DOHH2 (cell line): Measurements from ENCODE around the gene POLN.
A peak's percentile ranks its signal among the peaks of the same experiment; 100 is the strongest.

Experiments used
- H3F3A ChIP-seq: fragments of 200-600 bp; sonication (generic), shearing (Covaris generic); 2 replicates; pipeline ENCODE4 v1.6.0; 2016; ENCODE audit warnings: antibody characterized with exemption, mild to moderate bottlenecking; ENCODE audit not compliant: control insufficient read depth, insufficient read depth
- H3K27ac ChIP-seq: fragments of 200-600 bp; sonication (generic); 2 replicates; pipeline ENCODE4 v1.5.1; 2014; ENCODE audit warnings: low read depth, mild to moderate bottlenecking, low read length, moderate library complexity
- H3K27me3 ChIP-seq: fragments of 200-600 bp; sonication (generic); 2 replicates; pipeline ENCODE4 v1.6.1; 2014; ENCODE audit warnings: mild to moderate bottlenecking, low read length, mixed read lengths; ENCODE audit not compliant: control insufficient read depth
- H3K36me3 ChIP-seq: fragments of 200-600 bp; sonication (generic); 2 replicates; pipeline ENCODE4 v1.6.1; 2014; ENCODE audit warnings: mild to moderate bottlenecking, low read length, moderate library complexity, mixed read lengths; ENCODE audit not compliant: control insufficient read depth
- H3K4me1 ChIP-seq: fragments of 200-600 bp; sonication (generic); 2 replicates; pipeline ENCODE4 v1.6.1; 2014; ENCODE audit warnings: mild to moderate bottlenecking, low read length, mixed read lengths; ENCODE audit not compliant: control insufficient read depth
- H3K4me2 ChIP-seq: fragments of 200-600 bp; sonication (generic); 2 replicates; pipeline ENCODE4 v1.6.0; 2014; ENCODE audit warnings: mild to moderate bottlenecking, low read length, moderate library complexity
- H3K4me3 ChIP-seq: fragments of 200-600 bp; sonication (generic); 2 replicates; pipeline ENCODE4 v1.5.1; 2014; ENCODE audit warnings: mild to moderate bottlenecking, low read length, mixed read lengths
- H3K79me2 ChIP-seq: fragments of 200-600 bp; sonication (generic); 2 replicates; pipeline ENCODE4 v1.6.1; 2014; ENCODE audit warnings: mild to moderate bottlenecking, low read length, mixed read lengths; ENCODE audit not compliant: control insufficient read depth
- H3K9me2 ChIP-seq: fragments of 200-600 bp; sonication (generic); replicated peaks from 2 replicates; pipeline ENCODE4 v1.6.1; 2014; ENCODE audit warnings: mild to moderate bottlenecking, low read length, mixed read lengths; ENCODE audit not compliant: control insufficient read depth
- H3K9me3 ChIP-seq: fragments of 200-600 bp; sonication (generic); 2 replicates; pipeline ENCODE4 v1.6.1; 2014; ENCODE audit warnings: antibody characterized with exemption, low read length, mixed read lengths; ENCODE audit not compliant: control insufficient read depth, insufficient read depth
- H4K20me1 ChIP-seq: fragments of 200-600 bp; sonication (generic); 2 replicates; pipeline ENCODE4 v1.6.0; 2014; ENCODE audit warnings: low read depth, mild to moderate bottlenecking, antibody characterized with exemption, low read length, moderate library complexity; ENCODE audit not compliant: control insufficient read depth, insufficient read depth
- EZH2phosphoT487 ChIP-seq: fragments of 200-600 bp; sonication (generic); IDR thresholded peaks from 2 replicates; pipeline ENCODE4 v1.6.1; 2017; ENCODE audit warnings: borderline replicate concordance, mild to moderate bottlenecking, antibody characterized with exemption, low read length, moderate library complexity, mixed read lengths
- TF ChIP-seq, protein P1 (sequence below): fragments of 200-600 bp; sonication (generic); IDR thresholded peaks from one replicate; pipeline ENCODE4 v1.5.1; 2014; ENCODE audit warnings: antibody characterized with exemption, mild to moderate bottlenecking, low read depth, low read length; ENCODE audit not compliant: poor library complexity, severe bottlenecking

Gene POLN

DNA sequence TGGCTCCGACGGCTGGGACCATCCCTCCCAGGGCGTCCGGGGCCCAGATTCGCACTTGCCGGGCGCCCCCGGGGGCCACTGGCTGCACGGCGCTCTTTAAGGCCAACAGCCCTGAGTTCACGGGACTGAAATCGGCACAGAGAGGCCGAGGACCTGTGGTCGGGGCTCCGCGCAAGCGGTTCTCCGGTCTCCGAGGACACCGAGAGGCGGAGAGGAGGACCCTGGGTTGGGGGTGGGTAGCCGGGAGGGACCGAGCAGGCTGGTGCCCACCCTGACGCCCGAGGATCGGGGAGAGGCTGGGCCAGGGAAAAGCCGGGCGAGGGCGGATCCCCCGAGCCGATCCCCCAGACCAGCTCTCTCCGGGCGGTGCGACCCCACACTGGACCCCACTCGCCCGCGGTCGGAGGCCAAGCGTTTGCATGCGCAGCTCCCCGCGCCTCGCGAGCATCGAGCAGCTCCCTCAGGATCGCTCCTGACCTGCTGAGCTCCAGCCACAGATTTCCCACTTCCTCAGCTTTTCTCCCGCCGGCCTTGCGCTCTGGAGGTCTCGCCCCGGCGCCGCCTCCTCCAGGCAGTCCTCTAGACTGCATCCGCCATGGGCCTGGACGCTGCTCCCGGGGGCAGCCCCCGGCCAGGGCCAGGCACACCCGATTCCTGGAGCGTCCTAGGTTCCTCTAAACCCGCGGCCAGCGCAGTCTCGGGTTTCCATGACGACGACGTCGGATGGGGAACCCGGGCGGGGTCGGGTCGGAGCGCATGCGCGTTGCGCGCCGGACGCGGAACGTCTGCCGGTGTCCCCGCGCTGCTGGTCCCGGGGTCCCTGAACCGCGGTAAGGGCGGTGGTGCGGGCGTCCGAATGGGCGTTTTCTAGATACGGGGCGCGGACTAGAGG lies 200.4 kb downstream of the POLN start:
- Histone ChIP-seq H3K27ac (no peak overlapping the region), H3K4me2 (peak overlapping the region; percentile 88), H3K9me3 (no peaks in the 10 kb centered on the region), H3K9me2 (no peaks in the 10 kb centered on the region), H3K4me3 (peak overlapping the region; percentile 81), H4K20me1 (peaks cover 6% of the 10 kb centered on the region), H3K27me3 (peaks cover 7% of the 10 kb centered on the region), H3K36me3 (no peaks in the 10 kb centered on the region), H3K4me1 (peaks cover 21% of the 10 kb centered on the region), H3F3A (peaks cover 3% of the 10 kb centered on the region; the same call in 1 of the 2 replicates), H3K79me2 (no peaks in the 10 kb centered on the region; the same call in 1 of the 2 replicates)
- TF ChIP-seq, protein P1, sequence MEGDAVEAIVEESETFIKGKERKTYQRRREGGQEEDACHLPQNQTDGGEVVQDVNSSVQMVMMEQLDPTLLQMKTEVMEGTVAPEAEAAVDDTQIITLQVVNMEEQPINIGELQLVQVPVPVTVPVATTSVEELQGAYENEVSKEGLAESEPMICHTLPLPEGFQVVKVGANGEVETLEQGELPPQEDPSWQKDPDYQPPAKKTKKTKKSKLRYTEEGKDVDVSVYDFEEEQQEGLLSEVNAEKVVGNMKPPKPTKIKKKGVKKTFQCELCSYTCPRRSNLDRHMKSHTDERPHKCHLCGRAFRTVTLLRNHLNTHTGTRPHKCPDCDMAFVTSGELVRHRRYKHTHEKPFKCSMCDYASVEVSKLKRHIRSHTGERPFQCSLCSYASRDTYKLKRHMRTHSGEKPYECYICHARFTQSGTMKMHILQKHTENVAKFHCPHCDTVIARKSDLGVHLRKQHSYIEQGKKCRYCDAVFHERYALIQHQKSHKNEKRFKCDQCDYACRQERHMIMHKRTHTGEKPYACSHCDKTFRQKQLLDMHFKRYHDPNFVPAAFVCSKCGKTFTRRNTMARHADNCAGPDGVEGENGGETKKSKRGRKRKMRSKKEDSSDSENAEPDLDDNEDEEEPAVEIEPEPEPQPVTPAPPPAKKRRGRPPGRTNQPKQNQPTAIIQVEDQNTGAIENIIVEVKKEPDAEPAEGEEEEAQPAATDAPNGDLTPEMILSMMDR = no peak
- TF ChIP-seq EZH2phosphoT487 = peak; percentile 77; the same call in 1 of the 2 replicates

DNA sequence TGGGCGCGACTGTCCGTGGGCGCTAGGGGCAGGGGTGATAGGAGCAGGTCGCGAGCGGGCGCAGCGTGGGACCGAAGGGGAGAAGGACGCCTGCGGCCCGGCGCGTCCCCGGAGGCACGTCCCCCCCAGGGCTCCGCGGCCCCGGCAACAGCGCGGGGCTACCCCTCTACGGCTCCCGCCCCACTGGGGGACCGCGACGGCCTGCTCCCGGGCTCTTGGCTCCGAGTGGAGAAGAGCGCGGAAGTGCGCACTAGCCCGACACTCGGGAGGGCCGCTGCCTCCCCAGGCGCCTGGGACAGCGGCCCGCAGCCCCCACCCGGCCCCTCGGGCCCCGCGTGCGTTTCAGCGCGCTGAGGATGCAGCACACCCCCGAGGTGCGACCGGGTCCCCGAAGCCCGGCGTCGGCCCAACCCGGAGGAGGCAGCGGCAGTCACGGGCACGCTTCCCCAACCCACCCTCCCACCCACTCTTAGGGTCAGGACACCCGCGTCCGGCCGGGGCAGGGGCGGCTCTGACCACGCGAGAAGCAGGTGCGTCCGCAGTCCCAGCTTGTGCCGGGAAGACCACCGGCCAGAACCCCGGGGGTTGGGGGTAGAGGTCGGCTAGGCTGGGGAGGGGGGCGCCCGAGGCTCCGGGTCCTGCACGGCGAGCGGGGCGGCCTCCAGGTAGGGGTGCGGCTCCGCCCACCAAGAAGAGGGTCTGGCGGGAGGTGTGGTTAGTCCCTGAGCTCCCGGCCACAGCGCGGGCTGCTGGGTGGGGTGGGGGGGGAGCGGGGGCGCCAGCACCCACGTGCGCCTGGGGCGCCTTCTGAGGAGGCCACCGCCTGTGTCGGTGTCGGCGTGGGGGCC lies 201.3 kb downstream of the POLN start:
- H3K9me3 ChIP-seq = no peaks in the 10 kb centered on the region
- no peaks in the 10 kb centered on the region for H3K36me3 ChIP-seq
- no peak overlapping the region for H3K27ac ChIP-seq
- H3F3A ChIP-seq = peaks cover 3% of the 10 kb centered on the region; the same call in 1 of the 2 replicates
- H3K4me1 ChIP-seq = peaks cover 21% of the 10 kb centered on the region
- H3K4me2 ChIP-seq = peak overlapping the region; percentile 88
- no peaks in the 10 kb centered on the region for H3K9me2 ChIP-seq
- peaks cover 7% of the 10 kb centered on the region for H3K27me3 ChIP-seq
- H3K79me2 ChIP-seq = no peaks in the 10 kb centered on the region; the same call in 1 of the 2 replicates
- peaks cover 6% of the 10 kb centered on the region for H4K20me1 ChIP-seq
- H3K4me3 ChIP-seq = no peak overlapping the region; the same call in 1 of the 2 replicates
- TF ChIP-seq EZH2phosphoT487 = no peak
- TF ChIP-seq, protein P1 = no peak

DNA sequence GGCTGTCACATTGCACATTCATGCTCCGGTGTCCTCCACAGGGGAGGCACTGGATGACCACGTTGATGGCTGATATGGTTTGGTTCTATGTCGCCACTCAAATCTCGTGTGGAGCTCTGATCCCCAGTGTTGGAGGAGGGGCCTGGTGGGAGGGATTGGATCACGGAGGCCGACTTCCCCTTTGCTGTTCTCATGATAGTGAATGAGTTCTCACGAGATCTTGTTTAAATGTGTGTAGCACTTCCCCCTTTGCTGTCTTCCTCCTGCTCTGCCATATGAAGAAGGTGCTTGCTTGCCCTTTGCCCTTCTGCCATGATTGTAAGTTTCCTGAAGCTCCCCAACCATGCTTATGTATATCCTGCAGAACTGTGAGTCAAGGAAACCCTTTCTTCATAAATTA lies 205.1 kb downstream of the POLN start:
- no peaks in the 10 kb centered on the region for H3K79me2 ChIP-seq
- no peaks in the 10 kb centered on the region for H3K9me2 ChIP-seq
- H3K4me1 ChIP-seq = peaks cover 13% of the 10 kb centered on the region
- H3K9me3 ChIP-seq = no peaks in the 10 kb centered on the region
- H3K4me2 ChIP-seq = peak overlapping the region; percentile 25; the same call in 1 of the 2 replicates
- peaks cover 3% of the 10 kb centered on the region; the same call in 1 of the 2 replicates for H3F3A ChIP-seq
- H3K27me3 ChIP-seq = peaks cover 7% of the 10 kb centered on the region
- H3K4me3 ChIP-seq = peak overlapping the region; percentile 32
- TF ChIP-seq EZH2phosphoT487 = no peak
- TF ChIP-seq, protein P1 = no peak
- no peak overlapping the region for H3K27ac ChIP-seq
- H3K36me3 ChIP-seq = no peaks in the 10 kb centered on the region
- no peaks in the 10 kb centered on the region for H4K20me1 ChIP-seq
